ENCODE measurements around the gene IGSF23. TPM values are rescaled to one million over a fixed set of nuclear protein-coding genes. Genes with fewer than 3 reads are reported as not detected.

Gene IGSF23
- total and polyA plus RNA-seq, 2 of the 13 experiments (the other 11 are each of a cell fraction or from before 2014, with no cell fraction given) = 2.3 to 8.8 TPM

DNA sequence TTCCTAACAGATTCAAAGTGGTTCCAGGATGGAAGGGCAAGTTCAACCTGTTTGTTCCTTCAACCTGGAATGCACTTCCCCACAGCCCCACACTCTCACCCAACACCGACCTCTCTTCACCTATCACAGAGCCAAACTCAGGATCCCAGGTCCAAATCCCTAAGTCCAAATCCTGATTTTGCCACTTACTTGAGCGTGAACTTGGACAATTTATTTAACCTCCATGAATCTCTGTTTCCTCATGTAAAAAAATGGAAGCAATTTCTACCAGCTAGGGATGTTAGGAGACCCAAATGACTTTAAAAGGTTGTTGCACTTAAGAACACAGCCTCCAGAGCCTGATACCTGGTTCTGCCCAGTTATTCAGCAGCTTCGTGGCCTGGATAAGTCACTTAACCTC is 5.4 kb upstream of the IGSF23 start:
- Histone ChIP-seq H3K79me2 (ENCODE audit: insufficient read depth, low read length) (no peaks in the 10 kb centered on the region), H3K4me2 (ENCODE audit: low read depth, low read length) (no peak overlapping the region), H2AFZ (ENCODE audit: low read length) (no peak overlapping the region), H3K4me1 (ENCODE audit: insufficient read depth, low read length) (peaks cover 77% of the 10 kb centered on the region), H3K9me3 (ENCODE audit: low read length) (no peaks in the 10 kb centered on the region), H3K9ac (ENCODE audit: insufficient read depth, low read depth, low read length) (no peak overlapping the region), H3K27ac (ENCODE audit: extremely low read length, insufficient read depth, low read length) (no peak overlapping the region), H3K36me3 (replicated peaks in 1 of 2; ENCODE audit: control insufficient read depth in 1 of 2, insufficient read depth in 2 of 2, low read length in 2 of 2) (no peaks in the 10 kb centered on the region), H3K4me3 (replicated peaks in 1 of 3; ENCODE audit: insufficient read depth in 1 of 3, low read depth in 2 of 3, low read length in 3 of 3) (no peak overlapping the region), H3K27me3 (ENCODE audit: control insufficient read depth in 1 of 2, insufficient read depth in 2 of 2, low read length in 2 of 2) (no peaks in the 10 kb centered on the region), H4K20me1 (ENCODE audit: insufficient read depth, low read length) (no peaks in the 10 kb centered on the region)
- DNase-seq (ENCODE audit: low spot score) (no peak), FAIRE-seq (no peak), ATAC-seq (no peak)
- POLR2A ChIA-PET = no interaction called here
- no TSS peak for BruUV-seq (replicated peaks)
- intact Hi-C loops (cut with micrococcal nuclease; ENCODE audit: unreplicated experiment) = no loop called here
- CTCF ChIA-PET (ENCODE audit: low intra/inter-chr PET ratio, low total read pairs) = interaction anchor here (0.7 kb wide), 1 partner anchor 49 kb away, joined by 3 read pairs; no protein-coding TSS in a partner anchor
- TF ChIP-seq, protein P1, sequence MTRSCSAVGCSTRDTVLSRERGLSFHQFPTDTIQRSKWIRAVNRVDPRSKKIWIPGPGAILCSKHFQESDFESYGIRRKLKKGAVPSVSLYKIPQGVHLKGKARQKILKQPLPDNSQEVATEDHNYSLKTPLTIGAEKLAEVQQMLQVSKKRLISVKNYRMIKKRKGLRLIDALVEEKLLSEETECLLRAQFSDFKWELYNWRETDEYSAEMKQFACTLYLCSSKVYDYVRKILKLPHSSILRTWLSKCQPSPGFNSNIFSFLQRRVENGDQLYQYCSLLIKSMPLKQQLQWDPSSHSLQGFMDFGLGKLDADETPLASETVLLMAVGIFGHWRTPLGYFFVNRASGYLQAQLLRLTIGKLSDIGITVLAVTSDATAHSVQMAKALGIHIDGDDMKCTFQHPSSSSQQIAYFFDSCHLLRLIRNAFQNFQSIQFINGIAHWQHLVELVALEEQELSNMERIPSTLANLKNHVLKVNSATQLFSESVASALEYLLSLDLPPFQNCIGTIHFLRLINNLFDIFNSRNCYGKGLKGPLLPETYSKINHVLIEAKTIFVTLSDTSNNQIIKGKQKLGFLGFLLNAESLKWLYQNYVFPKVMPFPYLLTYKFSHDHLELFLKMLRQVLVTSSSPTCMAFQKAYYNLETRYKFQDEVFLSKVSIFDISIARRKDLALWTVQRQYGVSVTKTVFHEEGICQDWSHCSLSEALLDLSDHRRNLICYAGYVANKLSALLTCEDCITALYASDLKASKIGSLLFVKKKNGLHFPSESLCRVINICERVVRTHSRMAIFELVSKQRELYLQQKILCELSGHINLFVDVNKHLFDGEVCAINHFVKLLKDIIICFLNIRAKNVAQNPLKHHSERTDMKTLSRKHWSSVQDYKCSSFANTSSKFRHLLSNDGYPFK (CRISPR knock-in tag; IDR thresholded peaks at IDR 0.05; ENCODE audit: borderline replicate concordance) = no peak
- TF ChIP-seq, protein P2, sequence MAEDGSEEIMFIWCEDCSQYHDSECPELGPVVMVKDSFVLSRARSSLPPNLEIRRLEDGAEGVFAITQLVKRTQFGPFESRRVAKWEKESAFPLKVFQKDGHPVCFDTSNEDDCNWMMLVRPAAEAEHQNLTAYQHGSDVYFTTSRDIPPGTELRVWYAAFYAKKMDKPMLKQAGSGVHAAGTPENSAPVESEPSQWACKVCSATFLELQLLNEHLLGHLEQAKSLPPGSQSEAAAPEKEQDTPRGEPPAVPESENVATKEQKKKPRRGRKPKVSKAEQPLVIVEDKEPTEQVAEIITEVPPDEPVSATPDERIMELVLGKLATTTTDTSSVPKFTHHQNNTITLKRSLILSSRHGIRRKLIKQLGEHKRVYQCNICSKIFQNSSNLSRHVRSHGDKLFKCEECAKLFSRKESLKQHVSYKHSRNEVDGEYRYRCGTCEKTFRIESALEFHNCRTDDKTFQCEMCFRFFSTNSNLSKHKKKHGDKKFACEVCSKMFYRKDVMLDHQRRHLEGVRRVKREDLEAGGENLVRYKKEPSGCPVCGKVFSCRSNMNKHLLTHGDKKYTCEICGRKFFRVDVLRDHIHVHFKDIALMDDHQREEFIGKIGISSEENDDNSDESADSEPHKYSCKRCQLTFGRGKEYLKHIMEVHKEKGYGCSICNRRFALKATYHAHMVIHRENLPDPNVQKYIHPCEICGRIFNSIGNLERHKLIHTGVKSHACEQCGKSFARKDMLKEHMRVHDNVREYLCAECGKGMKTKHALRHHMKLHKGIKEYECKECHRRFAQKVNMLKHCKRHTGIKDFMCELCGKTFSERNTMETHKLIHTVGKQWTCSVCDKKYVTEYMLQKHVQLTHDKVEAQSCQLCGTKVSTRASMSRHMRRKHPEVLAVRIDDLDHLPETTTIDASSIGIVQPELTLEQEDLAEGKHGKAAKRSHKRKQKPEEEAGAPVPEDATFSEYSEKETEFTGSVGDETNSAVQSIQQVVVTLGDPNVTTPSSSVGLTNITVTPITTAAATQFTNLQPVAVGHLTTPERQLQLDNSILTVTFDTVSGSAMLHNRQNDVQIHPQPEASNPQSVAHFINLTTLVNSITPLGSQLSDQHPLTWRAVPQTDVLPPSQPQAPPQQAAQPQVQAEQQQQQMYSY (CRISPR knock-in tag; IDR thresholded peaks at IDR 0.05) = peak; percentile 89
- WGBS (ENCODE audit: low lambda C conversion rate) = 88% methylated on average over 3 of the region's 3 CpGs
- in situ Hi-C loops (cut with HindIII; ENCODE audit: extremely low pct_ligation_motif_present, low pct_unique_long_range_greater_than_20kb) = no loop called here
